GM21723 (cell line): ENCODE data around the gene PHTF2.
"Not testable (repeated sequence)": the region's sequence is repeated elsewhere in the genome, so short reads cannot be mapped to it uniquely, and the experiment has no call there.

ENCODE experiments used
- ATAC-seq: cut with Tn5 transposase; IDR thresholded peaks from one replicate; pipeline ENCODE4 v1.9.1; 2021; ENCODE audit warnings: mild to moderate bottlenecking, moderate library complexity; ENCODE audit not compliant: unreplicated experiment

Gene PHTF2

GRCh38 chr7:77982926-77983550 is 184.5 kb downstream of the PHTF2 start:
- no peak for ATAC-seq

GRCh38 chr7:77983973-77984372 is 185.4 kb downstream of the PHTF2 start:
- no peak for ATAC-seq

- no peak for ATAC-seq
Measured at GRCh38 chr7:77985232-77985973, 186.8 kb downstream of the PHTF2 start.

GRCh38 chr7:77985974-77986339 is 187.4 kb downstream of the PHTF2 start:
- no peak for ATAC-seq

- no peak for ATAC-seq
Measured at GRCh38 chr7:77989981-77990566, 191.5 kb downstream of the PHTF2 start.

GRCh38 chr7:77991656-77992055 is 193.1 kb downstream of the PHTF2 start:
- ATAC-seq, result no peak

- ATAC-seq, result no peak
Measured at GRCh38 chr7:77993838-77994237, 195.3 kb downstream of the PHTF2 start.

GRCh38 chr7:77995717-77996116 is 197.1 kb downstream of the PHTF2 start:
- no peak for ATAC-seq

GRCh38 chr7:77999168-77999567 is 200.6 kb downstream of the PHTF2 start:
- not testable (repeated sequence) for ATAC-seq

- ATAC-seq, result no peak
Measured at GRCh38 chr7:78002021-78002420, 203.4 kb downstream of the PHTF2 start.

GRCh38 chr7:78002715-78003114 is 204.1 kb downstream of the PHTF2 start:
- no peak for ATAC-seq

GRCh38 chr7:78006063-78006755 is 207.6 kb downstream of the PHTF2 start:
- no peak for ATAC-seq
